GM12801 (cell line): ENCODE results near the gene DCAF8L1.

Experiments used
- CTCF ChIP-seq: IDR thresholded peaks from one replicate; pipeline ENCODE4 v1.5.1; 2011; ENCODE audit warnings: control low read depth; ENCODE audit not compliant: insufficient read length; ENCODE audit errors: extremely low read depth

DCAF8L1 gene

GRCh38 chrX:27953171-27953570 is 28.1 kb downstream of the DCAF8L1 start:
- no peak for TF ChIP-seq CTCF

GRCh38 chrX:27933361-27933760 is 47.9 kb downstream of the DCAF8L1 start:
- no peak for TF ChIP-seq CTCF
